Measurements from ENCODE around the gene SLC24A4.

DNA sequence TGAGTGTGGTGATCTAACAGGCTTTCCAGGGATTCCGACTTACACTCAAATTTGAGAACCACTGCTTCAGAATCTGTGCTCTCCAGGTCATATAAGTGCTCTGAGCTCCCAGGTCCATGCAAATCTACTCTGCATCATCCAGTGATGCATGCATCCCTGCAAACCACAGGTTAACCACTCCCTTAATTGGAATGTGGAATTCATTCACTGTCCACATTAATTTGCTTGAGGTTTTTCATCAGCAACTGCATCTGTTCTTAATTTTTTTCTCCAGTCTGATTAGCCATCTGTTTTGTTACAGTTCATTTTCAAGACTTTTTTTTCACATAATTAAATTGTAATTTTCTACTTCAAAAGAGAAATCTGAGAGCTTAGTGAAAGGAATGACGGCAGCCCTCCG, 147.2 kb downstream of the SLC24A4 start:
- TF ChIP-seq, protein P1, sequence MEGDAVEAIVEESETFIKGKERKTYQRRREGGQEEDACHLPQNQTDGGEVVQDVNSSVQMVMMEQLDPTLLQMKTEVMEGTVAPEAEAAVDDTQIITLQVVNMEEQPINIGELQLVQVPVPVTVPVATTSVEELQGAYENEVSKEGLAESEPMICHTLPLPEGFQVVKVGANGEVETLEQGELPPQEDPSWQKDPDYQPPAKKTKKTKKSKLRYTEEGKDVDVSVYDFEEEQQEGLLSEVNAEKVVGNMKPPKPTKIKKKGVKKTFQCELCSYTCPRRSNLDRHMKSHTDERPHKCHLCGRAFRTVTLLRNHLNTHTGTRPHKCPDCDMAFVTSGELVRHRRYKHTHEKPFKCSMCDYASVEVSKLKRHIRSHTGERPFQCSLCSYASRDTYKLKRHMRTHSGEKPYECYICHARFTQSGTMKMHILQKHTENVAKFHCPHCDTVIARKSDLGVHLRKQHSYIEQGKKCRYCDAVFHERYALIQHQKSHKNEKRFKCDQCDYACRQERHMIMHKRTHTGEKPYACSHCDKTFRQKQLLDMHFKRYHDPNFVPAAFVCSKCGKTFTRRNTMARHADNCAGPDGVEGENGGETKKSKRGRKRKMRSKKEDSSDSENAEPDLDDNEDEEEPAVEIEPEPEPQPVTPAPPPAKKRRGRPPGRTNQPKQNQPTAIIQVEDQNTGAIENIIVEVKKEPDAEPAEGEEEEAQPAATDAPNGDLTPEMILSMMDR (conservative IDR thresholded peaks at IDR 0.05; ENCODE audit: low read length), result no peak
- no peak for TF ChIP-seq EZH2phosphoT487 (IDR thresholded peaks at IDR 0.05; ENCODE audit: borderline replicate concordance)
